Measurements from ENCODE around the gene AK5. TPM values are rescaled to one million over a fixed set of nuclear protein-coding genes. Genes with fewer than 3 reads are reported as not detected.

The AK5 gene
- total RNA-seq, 2 donors from 2014 or later = 2.2 to 2.8 TPM

- DNase-seq (ENCODE audit: low spot score) = no peak
- Histone ChIP-seq H3K27me3 (no peaks in the 10 kb centered on the region), H3K9me3 (no peaks in the 10 kb centered on the region), H3K27ac (no peak overlapping the region), H3K4me3 (no peak overlapping the region), H3K36me3 (no peaks in the 10 kb centered on the region), H3K4me1 (no peaks in the 10 kb centered on the region)
- TF ChIP-seq CTCF (IDR thresholded peaks at IDR 0.05) = no peak
These were observed 14.8 kb upstream of the AK5 start for GRCh38 chr1:77267035-77267434.

- H3K27ac ChIP-seq = no peak overlapping the region
- no peaks in the 10 kb centered on the region for H3K4me1 ChIP-seq
- H3K9me3 ChIP-seq = no peaks in the 10 kb centered on the region
- no peaks in the 10 kb centered on the region for H3K36me3 ChIP-seq
- DNase-seq (ENCODE audit: low spot score) = no peak
- TF ChIP-seq CTCF (IDR thresholded peaks at IDR 0.05) = no peak
- no peak overlapping the region for H3K4me3 ChIP-seq
- H3K27me3 ChIP-seq = no peaks in the 10 kb centered on the region
These were observed 9.8 kb upstream of the AK5 start for GRCh38 chr1:77271852-77272580.

- no peak for DNase-seq (ENCODE audit: low spot score)
- H3K9me3 ChIP-seq = no peaks in the 10 kb centered on the region
- H3K4me1 ChIP-seq = no peaks in the 10 kb centered on the region
- no peaks in the 10 kb centered on the region for H3K36me3 ChIP-seq
- no peak overlapping the region for H3K4me3 ChIP-seq
- H3K27me3 ChIP-seq = no peaks in the 10 kb centered on the region
- no peak for TF ChIP-seq CTCF (IDR thresholded peaks at IDR 0.05)
- H3K27ac ChIP-seq = no peak overlapping the region
These were observed 7.9 kb upstream of the AK5 start for GRCh38 chr1:77273891-77274290.

GRCh38 chr1:77275194-77275593, 6.6 kb upstream of the AK5 start:
- Histone ChIP-seq H3K4me1 (no peaks in the 10 kb centered on the region), H3K4me3 (no peak overlapping the region), H3K9me3 (no peaks in the 10 kb centered on the region), H3K27me3 (no peaks in the 10 kb centered on the region), H3K36me3 (no peaks in the 10 kb centered on the region), H3K27ac (no peak overlapping the region)
- TF ChIP-seq CTCF (IDR thresholded peaks at IDR 0.05) = no peak
- DNase-seq (ENCODE audit: low spot score) = no peak

GRCh38 chr1:77276941-77277340, 4.9 kb upstream of the AK5 start:
- no peaks in the 10 kb centered on the region for H3K36me3 ChIP-seq
- no peak for TF ChIP-seq CTCF (IDR thresholded peaks at IDR 0.05)
- no peaks in the 10 kb centered on the region for H3K27me3 ChIP-seq

GRCh38 chr1:77279929-77280328, 1.9 kb upstream of the AK5 start:
- H3K4me1 ChIP-seq = peaks cover 0 to 14% of the 10 kb centered on the region in 2 donors
- H3K27ac ChIP-seq = no peak overlapping the region
- DNase-seq (ENCODE audit: low spot score) = no peak
- no peak for TF ChIP-seq CTCF (IDR thresholded peaks at IDR 0.05)
- H3K4me3 ChIP-seq = no peak overlapping the region
- H3K27me3 ChIP-seq = peaks cover 0 to 3% of the 10 kb centered on the region in 2 donors
- H3K36me3 ChIP-seq = no peaks in the 10 kb centered on the region
- no peaks in the 10 kb centered on the region for H3K9me3 ChIP-seq

More at GRCh38 chr1:77276941-77277340, 4.9 kb upstream of the AK5 start:
- Histone ChIP-seq H3K9me3 (no peaks in the 10 kb centered on the region), H3K4me1 (peaks cover 0 to 1% of the 10 kb centered on the region in 2 donors), H3K4me3 (no peak overlapping the region), H3K27ac (no peak overlapping the region)
- no peak for DNase-seq (ENCODE audit: low spot score)

Measured in right atrium auricular region (tissue), 2 donors.